Testis (tissue), 3 donors: ENCODE data around the gene R3HDM4. TPM values are rescaled to one million over a fixed set of nuclear protein-coding genes. Genes with fewer than 3 reads are reported as not detected.

Experiments
- DNase-seq: peaks from one replicate; pipeline ENCODE4 v3.0.0-alpha.2; 2019
- H3K27ac ChIP-seq, 2 donors: fragments of 200-600 bp; sonication (generic); one replicate each; pipeline ENCODE4 v1.5.1; 2019
- H3K27me3 ChIP-seq: fragments of 200-600 bp; sonication (generic); one replicate; pipeline ENCODE4 v1.5.1; 2019
- H3K36me3 ChIP-seq: fragments of 200-600 bp; sonication (generic); one replicate; pipeline ENCODE4 v1.5.1; 2017; ENCODE audit warnings: low read depth; ENCODE audit errors: missing control alignments
- H3K4me1 ChIP-seq: fragments of 200-600 bp; sonication (generic); one replicate; pipeline ENCODE4 v1.5.1; 2019
- H3K4me3 ChIP-seq, 2 donors: fragments of 200-600 bp; sonication (generic); one replicate each; pipeline ENCODE4 v1.5.1; 2017 to 2019
- H3K9me3 ChIP-seq: fragments of 200-600 bp; sonication (generic); one replicate; pipeline ENCODE4 v1.5.1; 2017
- POLR2A ChIP-seq: fragments of 450-650 bp; IDR thresholded peaks from one replicate; pipeline ENCODE4 v1.6.1; 2017; ENCODE audit warnings: antibody characterized with exemption, mild to moderate bottlenecking, moderate library complexity
- WGBS, 2 donors: methylation state at CpG; one replicate each; pipeline ENCODE4 v1.1.5; 2018; 5-methylcytosine and 5-hydroxymethylcytosine counted together
- intact Hi-C: fragments of 100-400 bp; cut with DNase I; formaldehyde crosslinking; loops from one replicate; pipeline ENCODE4 v1.15.1; 2023; ENCODE audit warnings: low total_unique reads
- polyA plus RNA-seq: library from polyadenylated mRNA; stranded (reverse); fragments of 350-450 nt; fragmentation: Illumina TruSeq; extraction: RNeasy Lipid Tissue Mini Kit (QIAGEN cat#74804); gene quantifications from one replicate; pipeline ENCODE4 v1.2.3, GENCODE V29; 2014; ENCODE audit warnings: low read depth, low replicate concordance; ENCODE audit not compliant: insufficient read depth
- total RNA-seq, 2 donors: library from RNA; depleted of rRNA; stranded (reverse); fragments of >200 nt; gene quantifications; one replicate each; pipeline ENCODE4 v1.2.3, GENCODE V29; 2016
- TF ChIP-seq, protein P1 (sequence below), 3 experiments: fragments of 450-650 bp in 2 of 3; fragments of 200-600 bp in 1 of 3; sonication (generic) in 1 of 3; IDR thresholded peaks; one replicate each; pipeline ENCODE4 v1.5.1; 2016 to 2019; ENCODE audit warnings: antibody characterized with exemption in 3 of 3, mild to moderate bottlenecking in 2 of 3, moderate library complexity in 1 of 3

Gene R3HDM4
- total and polyA plus RNA-seq, 3 donors from 2014 or later: 19.2 to 30.1 (median 24.6) TPM

GRCh38 chr19:861141-861755 is 51.8 kb downstream of the R3HDM4 start:
- Histone ChIP-seq H3K4me1 (peaks cover 5% of the 10 kb centered on the region), H3K4me3 (no peak overlapping the region), H3K27me3 (no peaks in the 10 kb centered on the region), H3K36me3 (no peaks in the 10 kb centered on the region), H3K9me3 (no peaks in the 10 kb centered on the region), H3K27ac (no peak overlapping the region)
- intact Hi-C loops: no loop called here
- 48 to 55% methylated on average over 7 to 23 of the region's 35 CpGs for WGBS, 2 donors
- DNase-seq: no peak
- no peak for TF ChIP-seq POLR2A
- TF ChIP-seq, protein P1, sequence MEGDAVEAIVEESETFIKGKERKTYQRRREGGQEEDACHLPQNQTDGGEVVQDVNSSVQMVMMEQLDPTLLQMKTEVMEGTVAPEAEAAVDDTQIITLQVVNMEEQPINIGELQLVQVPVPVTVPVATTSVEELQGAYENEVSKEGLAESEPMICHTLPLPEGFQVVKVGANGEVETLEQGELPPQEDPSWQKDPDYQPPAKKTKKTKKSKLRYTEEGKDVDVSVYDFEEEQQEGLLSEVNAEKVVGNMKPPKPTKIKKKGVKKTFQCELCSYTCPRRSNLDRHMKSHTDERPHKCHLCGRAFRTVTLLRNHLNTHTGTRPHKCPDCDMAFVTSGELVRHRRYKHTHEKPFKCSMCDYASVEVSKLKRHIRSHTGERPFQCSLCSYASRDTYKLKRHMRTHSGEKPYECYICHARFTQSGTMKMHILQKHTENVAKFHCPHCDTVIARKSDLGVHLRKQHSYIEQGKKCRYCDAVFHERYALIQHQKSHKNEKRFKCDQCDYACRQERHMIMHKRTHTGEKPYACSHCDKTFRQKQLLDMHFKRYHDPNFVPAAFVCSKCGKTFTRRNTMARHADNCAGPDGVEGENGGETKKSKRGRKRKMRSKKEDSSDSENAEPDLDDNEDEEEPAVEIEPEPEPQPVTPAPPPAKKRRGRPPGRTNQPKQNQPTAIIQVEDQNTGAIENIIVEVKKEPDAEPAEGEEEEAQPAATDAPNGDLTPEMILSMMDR (IDR thresholded peaks at IDR 0.05): no peak

DNA sequence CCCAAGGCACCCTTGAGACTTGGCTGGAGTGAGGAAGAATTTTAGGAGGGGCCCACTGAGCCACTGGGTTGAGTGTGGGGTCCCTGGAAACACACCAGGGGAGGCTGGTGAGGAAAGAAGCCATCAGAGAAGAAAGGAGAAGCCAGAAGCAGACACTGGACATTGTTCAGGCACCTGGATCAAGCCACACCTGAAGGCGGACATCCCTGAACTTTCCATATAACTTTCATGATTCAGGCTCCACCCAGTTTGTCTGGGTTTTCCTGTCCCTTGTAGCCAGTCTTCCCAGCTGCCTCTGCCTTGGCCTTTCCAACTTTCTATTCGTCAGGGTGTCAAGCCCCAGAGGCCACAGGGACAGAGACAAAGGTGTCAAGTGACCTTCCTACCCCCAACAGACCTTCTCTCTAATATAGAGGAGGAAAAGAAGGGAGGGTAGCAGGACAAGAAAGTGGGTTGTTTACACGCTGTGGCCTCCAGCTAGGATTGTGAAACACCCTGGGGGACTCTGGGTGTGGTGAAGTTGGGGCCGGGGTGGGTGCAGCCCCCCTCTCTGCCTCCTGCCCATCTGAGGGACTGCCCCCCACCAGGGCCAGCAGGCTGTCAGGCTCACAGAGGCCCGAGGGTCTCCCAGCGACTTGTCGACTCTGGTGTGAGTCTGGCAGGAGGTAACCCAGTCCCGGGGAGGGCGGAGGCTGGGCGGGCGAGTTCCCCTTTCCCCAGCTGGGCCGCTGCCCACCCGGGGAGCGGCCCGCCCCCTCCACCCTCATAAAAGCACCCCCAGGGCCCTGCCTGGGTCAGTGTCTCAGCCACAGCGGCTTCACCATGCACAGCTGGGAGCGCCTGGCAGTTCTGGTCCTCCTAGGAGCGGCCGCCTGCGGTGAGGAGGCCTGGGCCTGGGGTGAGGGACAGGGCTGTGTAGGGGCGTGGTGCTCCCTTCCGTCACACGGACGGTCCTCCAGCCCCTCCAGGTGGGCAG is 53.9 kb downstream of the R3HDM4 start, which contains the start of gene CFD:
CFD (plus strand) TSS at position 797 of the 976 bp plus-strand sequence; CDS start at position 823, 26 bp downstream.
- DNase-seq: peak; percentile 58
- WGBS, 2 donors: 28 to 34% methylated on average over 8 to 21 of the region's 24 CpGs

DNA sequence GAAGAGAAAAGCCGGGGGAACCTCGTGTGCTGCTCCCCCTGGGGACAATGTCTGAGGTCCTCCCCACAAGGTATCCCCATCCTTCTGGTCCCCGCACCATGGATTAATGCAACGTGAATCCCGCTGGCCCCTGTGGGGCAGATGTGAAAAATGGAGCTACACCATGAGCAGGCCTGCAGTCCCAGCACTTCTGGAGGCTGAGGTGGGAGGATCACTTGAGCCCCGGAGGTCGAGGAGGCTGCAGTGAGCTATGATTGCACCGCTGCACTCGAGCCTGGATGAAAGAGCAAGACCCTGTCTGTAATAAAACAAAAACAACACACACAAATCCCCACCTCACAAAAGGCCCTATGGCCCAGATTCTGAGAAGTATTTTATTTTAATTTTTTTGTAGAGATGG is 54.7 kb downstream of the R3HDM4 start:
- TF ChIP-seq, protein P1 (IDR thresholded peaks at IDR 0.05): no peak
- TF ChIP-seq POLR2A: no peak
- H3K9me3 ChIP-seq: no peaks in the 10 kb centered on the region
- no peak overlapping the region for H3K4me3 ChIP-seq
- no peak for DNase-seq
- H3K27ac ChIP-seq: no peak overlapping the region
- no peaks in the 10 kb centered on the region for H3K27me3 ChIP-seq
- peaks cover 5% of the 10 kb centered on the region for H3K4me1 ChIP-seq
- 78 to 80% methylated on average over 9 of the region's 9 CpGs for WGBS, 2 donors
- intact Hi-C loops: no loop called here
- H3K36me3 ChIP-seq: no peaks in the 10 kb centered on the region

More for the DNA sequence above, 53.9 kb downstream of the R3HDM4 start, which contains the start of gene CFD:
- Histone ChIP-seq H3K36me3 (no peaks in the 10 kb centered on the region), H3K27ac (peak within 1 kb of the TSS; percentile 3 to 80), H3K4me1 (peaks cover 5% of the 10 kb centered on the region), H3K27me3 (no peaks in the 10 kb centered on the region), H3K9me3 (no peaks in the 10 kb centered on the region), H3K4me3 (peak within 1 kb of the TSS; percentile 37 to 55)
- TF ChIP-seq, protein P1 (IDR thresholded peaks at IDR 0.05): no peak
- no peak for TF ChIP-seq POLR2A
- intact Hi-C loops: no loop called here

GRCh38 chr19:855566-856120 is 57.4 kb downstream of the R3HDM4 start:
- H3K4me3 ChIP-seq: no peak overlapping the region
- 87 to 92% methylated on average over 14 to 32 of the region's 40 CpGs for WGBS, 2 donors

More at GRCh38 chr19:855566-856120, 57.4 kb downstream of the R3HDM4 start:
- H3K4me1 ChIP-seq: peaks cover 8% of the 10 kb centered on the region
- H3K27ac ChIP-seq: no peak overlapping the region
- DNase-seq: no peak
- H3K27me3 ChIP-seq: no peaks in the 10 kb centered on the region
- no peaks in the 10 kb centered on the region for H3K36me3 ChIP-seq
- intact Hi-C loops: no loop called here
- no peaks in the 10 kb centered on the region for H3K9me3 ChIP-seq
- TF ChIP-seq, protein P1 (IDR thresholded peaks at IDR 0.05): no peak
- TF ChIP-seq POLR2A: no peak
